HEK293T (cell line): ENCODE measurements around the gene METAP1.
"Not testable (repeated sequence)": the region's sequence is repeated elsewhere in the genome, so short reads cannot be mapped to it uniquely, and the experiment has no call there.

Experiments
- ARNT ChIP-seq: fragments of 450-650 bp; IDR thresholded peaks from 2 replicates; pipeline ENCODE4 v1.6.1; 2017; ENCODE audit warnings: mild to moderate bottlenecking
- BHLHE40 ChIP-seq: fragments of 450-650 bp; IDR thresholded peaks from 2 replicates; pipeline ENCODE4 v1.6.1; 2016; ENCODE audit warnings: mild to moderate bottlenecking, moderate library complexity, borderline replicate concordance
- ELF4 ChIP-seq: fragments of 450-650 bp; IDR thresholded peaks from 2 replicates; pipeline ENCODE4 v1.6.1; 2017; ENCODE audit warnings: antibody characterized with exemption
- FOXA1 ChIP-seq: fragments of 450-650 bp; IDR thresholded peaks from 2 replicates; pipeline ENCODE4 v1.6.1; 2016; ENCODE audit warnings: mild to moderate bottlenecking
- FOXK2 ChIP-seq: fragments of 450-650 bp; IDR thresholded peaks from 2 replicates; pipeline ENCODE4 v1.6.1; 2016; ENCODE audit warnings: mild to moderate bottlenecking
- FOXM1 ChIP-seq: fragments of 450-650 bp; IDR thresholded peaks from 2 replicates; pipeline ENCODE4 v1.6.1; 2017; ENCODE audit warnings: mild to moderate bottlenecking, borderline replicate concordance
- HDGF ChIP-seq: fragments of 450-650 bp; IDR thresholded peaks from 2 replicates; pipeline ENCODE4 v1.6.1; 2017; ENCODE audit warnings: antibody characterized with exemption, borderline replicate concordance
- L3MBTL2 ChIP-seq: fragments of 450-650 bp; conservative IDR thresholded peaks from 2 replicates; pipeline ENCODE4 v1.6.1; 2016; ENCODE audit warnings: mild to moderate bottlenecking
- NFRKB ChIP-seq: fragments of 450-650 bp; IDR thresholded peaks from 2 replicates; pipeline ENCODE4 v1.6.1; 2016; ENCODE audit warnings: mild to moderate bottlenecking, moderate library complexity
- SP1 ChIP-seq: fragments of 450-650 bp; IDR thresholded peaks from 2 replicates; pipeline ENCODE4 v1.6.1; 2017
- ZNF384 ChIP-seq: fragments of 450-650 bp; IDR thresholded peaks from 2 replicates; pipeline ENCODE4 v1.6.1; 2016
- TF ChIP-seq, protein P1 (sequence below): fragments of 450-650 bp; IDR thresholded peaks from 2 replicates; pipeline ENCODE4 v1.6.1; 2016

DNA sequence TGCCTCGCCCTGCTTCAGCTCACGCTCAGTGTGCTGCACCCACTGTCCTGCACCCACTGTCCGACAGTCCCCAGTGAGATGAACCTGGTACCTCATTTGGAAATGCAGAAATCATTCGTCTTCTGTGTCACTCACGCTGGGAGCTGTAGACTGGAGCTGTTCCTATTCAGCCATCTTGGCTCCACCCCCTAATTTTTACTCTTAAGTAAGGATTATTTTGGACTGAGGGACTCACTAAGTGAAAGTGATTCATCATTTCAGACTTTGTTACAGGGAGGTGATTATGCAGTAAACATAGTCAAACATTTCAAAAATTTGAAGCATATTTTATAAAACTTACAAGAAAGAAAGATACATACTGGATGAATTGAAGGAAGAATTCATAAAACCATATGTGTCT lies 104.3 kb downstream of the METAP1 start:
- not testable (repeated sequence) for TF ChIP-seq FOXM1, ARNT, SP1, ELF4, BHLHE40, NFRKB, HDGF, L3MBTL2, FOXK2, FOXA1, ZNF384
- TF ChIP-seq, protein P1, sequence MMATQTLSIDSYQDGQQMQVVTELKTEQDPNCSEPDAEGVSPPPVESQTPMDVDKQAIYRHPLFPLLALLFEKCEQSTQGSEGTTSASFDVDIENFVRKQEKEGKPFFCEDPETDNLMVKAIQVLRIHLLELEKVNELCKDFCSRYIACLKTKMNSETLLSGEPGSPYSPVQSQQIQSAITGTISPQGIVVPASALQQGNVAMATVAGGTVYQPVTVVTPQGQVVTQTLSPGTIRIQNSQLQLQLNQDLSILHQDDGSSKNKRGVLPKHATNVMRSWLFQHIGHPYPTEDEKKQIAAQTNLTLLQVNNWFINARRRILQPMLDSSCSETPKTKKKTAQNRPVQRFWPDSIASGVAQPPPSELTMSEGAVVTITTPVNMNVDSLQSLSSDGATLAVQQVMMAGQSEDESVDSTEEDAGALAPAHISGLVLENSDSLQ = not testable (repeated sequence)
